Transverse colon (tissue), 3 donors: ENCODE measurements around the gene ADCY1.

Experiments used
- POLR2A ChIP-seq: fragments of 450-650 bp; IDR thresholded peaks from one replicate; pipeline ENCODE4 v1.6.1; 2016; ENCODE audit warnings: antibody characterized with exemption, mild to moderate bottlenecking, moderate library complexity
- POLR2AphosphoS5 ChIP-seq, 3 donors: sonication (generic); formaldehyde crosslinking; IDR thresholded peaks; one replicate each; pipeline ENCODE4 v1.6.1; 2016; ENCODE audit warnings: antibody characterized with exemption in 3 of 3

GRCh38 chr7:45631569-45631968, 57.4 kb downstream of the ADCY1 start:
- TF ChIP-seq POLR2A (no peak), POLR2AphosphoS5 (IDR thresholded peaks at IDR 0.05) (no peak)
